HepG2 (cell line): ENCODE results near the gene TGM2. TPM values are rescaled to one million over a fixed set of nuclear protein-coding genes. Genes with fewer than 3 reads are reported as not detected.

Experiments
- ATAD3A ChIP-seq: sonication (generic); formaldehyde crosslinking; IDR thresholded peaks from 2 replicates; pipeline ENCODE4 v1.4.0; 2020; ENCODE audit warnings: missing genetic modification reagents
- BORCS8-MEF2B ChIP-seq: sonication (generic); formaldehyde crosslinking; IDR thresholded peaks from 2 replicates; pipeline ENCODE4 v1.8.0; 2022; ENCODE audit warnings: mild to moderate bottlenecking, missing genetic modification reagents
- ETV5 ChIP-seq: IDR thresholded peaks from 2 replicates; pipeline ENCODE4 v1.6.1; 2018; ENCODE audit warnings: missing biosample characterization, missing genetic modification reagents, inconsistent platforms, borderline replicate concordance
- FOXK1 ChIP-seq: sonication (generic); formaldehyde crosslinking; IDR thresholded peaks from 2 replicates; pipeline ENCODE4 v1.4.0; 2020; ENCODE audit warnings: low read depth, missing genetic modification reagents, borderline replicate concordance
- HDAC1 ChIP-seq: sonication (generic); formaldehyde crosslinking; IDR thresholded peaks from 2 replicates; pipeline ENCODE4 v1.5.1; 2020; ENCODE audit warnings: mild to moderate bottlenecking, missing genetic modification reagents
- HNF4A ChIP-seq: sonication (generic); formaldehyde crosslinking; IDR thresholded peaks from 2 replicates; pipeline ENCODE4 v1.4.0; 2020; ENCODE audit warnings: missing genetic modification reagents
- HOXA5 ChIP-seq: sonication (generic); formaldehyde crosslinking; IDR thresholded peaks from 2 replicates; pipeline ENCODE4 v1.4.0; 2020; ENCODE audit warnings: missing genetic modification reagents
- MTA3 ChIP-seq: sonication (generic); formaldehyde crosslinking; IDR thresholded peaks from 2 replicates; pipeline ENCODE4 v1.4.0; 2020; ENCODE audit warnings: missing genetic modification reagents
- MXI1 ChIP-seq: IDR thresholded peaks from 3 replicates; pipeline ENCODE4 v1.6.1; 2012; ENCODE audit warnings: low read depth, low read length, inconsistent platforms, borderline replicate concordance
- NFYC ChIP-seq: IDR thresholded peaks from 2 replicates; pipeline ENCODE4 v1.6.1; 2016; ENCODE audit warnings: missing genetic modification reagents, missing compliant biosample characterization
- ZFP1 ChIP-seq: IDR thresholded peaks from 2 replicates; pipeline ENCODE4 v1.6.1; 2016
- ZNF230 ChIP-seq: sonication (generic); formaldehyde crosslinking; IDR thresholded peaks from 2 replicates; pipeline ENCODE4 v1.4.0; 2020; ENCODE audit warnings: mild to moderate bottlenecking, missing genetic modification reagents
- ZNF562 ChIP-seq: sonication (generic); formaldehyde crosslinking; IDR thresholded peaks from 2 replicates; pipeline ENCODE4 v1.8.0; 2022; ENCODE audit warnings: missing genetic modification reagents, borderline replicate concordance
- ZNF572 ChIP-seq: sonication (generic); formaldehyde crosslinking; IDR thresholded peaks from 2 replicates; pipeline ENCODE4 v1.5.1; 2020; ENCODE audit warnings: mild to moderate bottlenecking, missing genetic modification reagents
- ZNF709 ChIP-seq: sonication (generic); formaldehyde crosslinking; IDR thresholded peaks from 2 replicates; pipeline ENCODE4 v1.5.0; 2020; ENCODE audit warnings: mild to moderate bottlenecking, missing genetic modification reagents
- ZNF879 ChIP-seq: sonication (generic); formaldehyde crosslinking; IDR thresholded peaks from 2 replicates; pipeline ENCODE4 v1.8.1; 2023; ENCODE audit warnings: missing genetic modification reagents
- ZSCAN31 ChIP-seq: sonication (generic); formaldehyde crosslinking; IDR thresholded peaks from 2 replicates; pipeline ENCODE4 v1.5.0; 2020; ENCODE audit warnings: low read depth, mild to moderate bottlenecking, missing genetic modification reagents
- polyA plus RNA-seq, 8 experiments: library from polyadenylated mRNA; depleted of rRNA in 3 of 8; stranded (reverse) in 7 of 8; unstranded in 1 of 8; fragments of >200 nt; fragmentation: Illumina TruSeq in 4 of 8; extraction: Trizol in 4 of 8; gene quantifications; 2 replicates each; pipeline versions ENCODE4 v1.2.1 to v1.2.3, GENCODE V29; 2011 to 2016; ENCODE audit warnings: low read depth in 4 of 8, missing spikeins in 1 of 8, mixed read lengths in 1 of 8; ENCODE audit not compliant: insufficient read depth in 1 of 8
- total RNA-seq, 5 experiments: library from RNA; depleted of rRNA; stranded (reverse); fragments of >200 nt; fragmentation: Illumina TruSeq; extraction: Trizol; gene quantifications; 2 replicates each; pipeline ENCODE4 v1.2.3, GENCODE V29; 2016; ENCODE audit warnings: low read depth in 1 of 5
- TF ChIP-seq, protein P1 (sequence below): IDR thresholded peaks from 2 replicates; pipeline ENCODE4 v1.6.1; 2016; ENCODE audit warnings: low read depth, missing genetic modification reagents, missing compliant biosample characterization
- TF ChIP-seq, protein P2 (sequence below): sonication (generic); formaldehyde crosslinking; IDR thresholded peaks from 2 replicates; pipeline ENCODE4 v1.4.0; 2020; ENCODE audit warnings: missing genetic modification reagents, borderline replicate concordance
- TF ChIP-seq, protein P3 (sequence below): sonication (generic); formaldehyde crosslinking; IDR thresholded peaks from 2 replicates; pipeline ENCODE4 v1.5.0; 2020; ENCODE audit warnings: missing genetic modification reagents, mild to moderate bottlenecking, borderline replicate concordance

The TGM2 gene
- total and polyA plus RNA-seq, 2 of the 13 experiments (the other 11 are each of a cell fraction or from before 2014, with no cell fraction given) = 4.2 to 46.4 TPM

DNA sequence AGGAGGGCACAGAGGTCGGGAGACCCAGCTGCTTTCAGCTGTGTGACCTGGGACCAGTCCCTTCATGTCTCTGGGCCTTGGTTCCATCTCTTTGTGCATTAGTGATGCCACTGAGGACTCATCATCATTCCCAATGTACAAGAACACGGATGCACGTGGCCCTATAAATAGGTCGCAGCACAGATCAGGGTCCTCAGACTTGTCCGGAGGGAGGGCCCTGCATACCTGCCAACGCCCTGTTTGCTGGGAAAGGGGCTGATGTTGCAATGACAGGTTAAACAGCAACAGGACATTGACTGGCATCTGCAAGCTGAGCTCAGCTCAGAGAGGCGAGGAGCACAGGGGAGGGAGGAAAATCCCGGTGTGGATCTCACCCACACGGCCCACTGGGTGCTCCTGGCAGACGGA, 21.8 kb downstream of the TGM2 start (continued):
- TF ChIP-seq, protein P1, sequence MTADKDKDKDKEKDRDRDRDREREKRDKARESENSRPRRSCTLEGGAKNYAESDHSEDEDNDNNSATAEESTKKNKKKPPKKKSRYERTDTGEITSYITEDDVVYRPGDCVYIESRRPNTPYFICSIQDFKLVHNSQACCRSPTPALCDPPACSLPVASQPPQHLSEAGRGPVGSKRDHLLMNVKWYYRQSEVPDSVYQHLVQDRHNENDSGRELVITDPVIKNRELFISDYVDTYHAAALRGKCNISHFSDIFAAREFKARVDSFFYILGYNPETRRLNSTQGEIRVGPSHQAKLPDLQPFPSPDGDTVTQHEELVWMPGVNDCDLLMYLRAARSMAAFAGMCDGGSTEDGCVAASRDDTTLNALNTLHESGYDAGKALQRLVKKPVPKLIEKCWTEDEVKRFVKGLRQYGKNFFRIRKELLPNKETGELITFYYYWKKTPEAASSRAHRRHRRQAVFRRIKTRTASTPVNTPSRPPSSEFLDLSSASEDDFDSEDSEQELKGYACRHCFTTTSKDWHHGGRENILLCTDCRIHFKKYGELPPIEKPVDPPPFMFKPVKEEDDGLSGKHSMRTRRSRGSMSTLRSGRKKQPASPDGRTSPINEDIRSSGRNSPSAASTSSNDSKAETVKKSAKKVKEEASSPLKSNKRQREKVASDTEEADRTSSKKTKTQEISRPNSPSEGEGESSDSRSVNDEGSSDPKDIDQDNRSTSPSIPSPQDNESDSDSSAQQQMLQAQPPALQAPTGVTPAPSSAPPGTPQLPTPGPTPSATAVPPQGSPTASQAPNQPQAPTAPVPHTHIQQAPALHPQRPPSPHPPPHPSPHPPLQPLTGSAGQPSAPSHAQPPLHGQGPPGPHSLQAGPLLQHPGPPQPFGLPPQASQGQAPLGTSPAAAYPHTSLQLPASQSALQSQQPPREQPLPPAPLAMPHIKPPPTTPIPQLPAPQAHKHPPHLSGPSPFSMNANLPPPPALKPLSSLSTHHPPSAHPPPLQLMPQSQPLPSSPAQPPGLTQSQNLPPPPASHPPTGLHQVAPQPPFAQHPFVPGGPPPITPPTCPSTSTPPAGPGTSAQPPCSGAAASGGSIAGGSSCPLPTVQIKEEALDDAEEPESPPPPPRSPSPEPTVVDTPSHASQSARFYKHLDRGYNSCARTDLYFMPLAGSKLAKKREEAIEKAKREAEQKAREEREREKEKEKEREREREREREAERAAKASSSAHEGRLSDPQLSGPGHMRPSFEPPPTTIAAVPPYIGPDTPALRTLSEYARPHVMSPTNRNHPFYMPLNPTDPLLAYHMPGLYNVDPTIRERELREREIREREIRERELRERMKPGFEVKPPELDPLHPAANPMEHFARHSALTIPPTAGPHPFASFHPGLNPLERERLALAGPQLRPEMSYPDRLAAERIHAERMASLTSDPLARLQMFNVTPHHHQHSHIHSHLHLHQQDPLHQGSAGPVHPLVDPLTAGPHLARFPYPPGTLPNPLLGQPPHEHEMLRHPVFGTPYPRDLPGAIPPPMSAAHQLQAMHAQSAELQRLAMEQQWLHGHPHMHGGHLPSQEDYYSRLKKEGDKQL = peak; percentile 95
- TF ChIP-seq ZNF230 (CRISPR knock-in tag) = peak; percentile 84
- TF ChIP-seq ATAD3A (CRISPR knock-in tag) = no peak
- TF ChIP-seq ZFP1 = peak; percentile 97; the same call in 1 of the 2 replicates
- TF ChIP-seq, protein P2, sequence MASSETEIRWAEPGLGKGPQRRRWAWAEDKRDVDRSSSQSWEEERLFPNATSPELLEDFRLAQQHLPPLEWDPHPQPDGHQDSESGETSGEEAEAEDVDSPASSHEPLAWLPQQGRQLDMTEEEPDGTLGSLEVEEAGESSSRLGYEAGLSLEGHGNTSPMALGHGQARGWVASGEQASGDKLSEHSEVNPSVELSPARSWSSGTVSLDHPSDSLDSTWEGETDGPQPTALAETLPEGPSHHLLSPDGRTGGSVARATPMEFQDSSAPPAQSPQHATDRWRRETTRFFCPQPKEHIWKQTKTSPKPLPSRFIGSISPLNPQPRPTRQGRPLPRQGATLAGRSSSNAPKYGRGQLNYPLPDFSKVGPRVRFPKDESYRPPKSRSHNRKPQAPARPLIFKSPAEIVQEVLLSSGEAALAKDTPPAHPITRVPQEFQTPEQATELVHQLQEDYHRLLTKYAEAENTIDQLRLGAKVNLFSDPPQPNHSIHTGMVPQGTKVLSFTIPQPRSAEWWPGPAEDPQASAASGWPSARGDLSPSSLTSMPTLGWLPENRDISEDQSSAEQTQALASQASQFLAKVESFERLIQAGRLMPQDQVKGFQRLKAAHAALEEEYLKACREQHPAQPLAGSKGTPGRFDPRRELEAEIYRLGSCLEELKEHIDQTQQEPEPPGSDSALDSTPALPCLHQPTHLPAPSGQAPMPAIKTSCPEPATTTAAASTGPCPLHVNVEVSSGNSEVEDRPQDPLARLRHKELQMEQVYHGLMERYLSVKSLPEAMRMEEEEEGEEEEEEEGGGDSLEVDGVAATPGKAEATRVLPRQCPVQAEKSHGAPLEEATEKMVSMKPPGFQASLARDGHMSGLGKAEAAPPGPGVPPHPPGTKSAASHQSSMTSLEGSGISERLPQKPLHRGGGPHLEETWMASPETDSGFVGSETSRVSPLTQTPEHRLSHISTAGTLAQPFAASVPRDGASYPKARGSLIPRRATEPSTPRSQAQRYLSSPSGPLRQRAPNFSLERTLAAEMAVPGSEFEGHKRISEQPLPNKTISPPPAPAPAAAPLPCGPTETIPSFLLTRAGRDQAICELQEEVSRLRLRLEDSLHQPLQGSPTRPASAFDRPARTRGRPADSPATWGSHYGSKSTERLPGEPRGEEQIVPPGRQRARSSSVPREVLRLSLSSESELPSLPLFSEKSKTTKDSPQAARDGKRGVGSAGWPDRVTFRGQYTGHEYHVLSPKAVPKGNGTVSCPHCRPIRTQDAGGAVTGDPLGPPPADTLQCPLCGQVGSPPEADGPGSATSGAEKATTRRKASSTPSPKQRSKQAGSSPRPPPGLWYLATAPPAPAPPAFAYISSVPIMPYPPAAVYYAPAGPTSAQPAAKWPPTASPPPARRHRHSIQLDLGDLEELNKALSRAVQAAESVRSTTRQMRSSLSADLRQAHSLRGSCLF (CRISPR knock-in tag) = no peak
- peak; percentile 61; the same call in 1 of the 2 replicates for TF ChIP-seq NFYC (CRISPR knock-in tag)
- TF ChIP-seq HDAC1 (CRISPR knock-in tag) = peak; percentile 99
- TF ChIP-seq ETV5 (CRISPR knock-in tag) = peak; percentile 93
- peak; percentile 94; the same call in 1 of the 2 replicates for TF ChIP-seq HOXA5 (CRISPR knock-in tag)
- TF ChIP-seq ZNF562 (CRISPR knock-in tag) = no peak
- peak; percentile 99 for TF ChIP-seq FOXK1 (CRISPR knock-in tag)
- TF ChIP-seq ZNF879 (CRISPR knock-in tag) = no peak
- no peak for TF ChIP-seq MTA3 (CRISPR knock-in tag)
- TF ChIP-seq, protein P3, sequence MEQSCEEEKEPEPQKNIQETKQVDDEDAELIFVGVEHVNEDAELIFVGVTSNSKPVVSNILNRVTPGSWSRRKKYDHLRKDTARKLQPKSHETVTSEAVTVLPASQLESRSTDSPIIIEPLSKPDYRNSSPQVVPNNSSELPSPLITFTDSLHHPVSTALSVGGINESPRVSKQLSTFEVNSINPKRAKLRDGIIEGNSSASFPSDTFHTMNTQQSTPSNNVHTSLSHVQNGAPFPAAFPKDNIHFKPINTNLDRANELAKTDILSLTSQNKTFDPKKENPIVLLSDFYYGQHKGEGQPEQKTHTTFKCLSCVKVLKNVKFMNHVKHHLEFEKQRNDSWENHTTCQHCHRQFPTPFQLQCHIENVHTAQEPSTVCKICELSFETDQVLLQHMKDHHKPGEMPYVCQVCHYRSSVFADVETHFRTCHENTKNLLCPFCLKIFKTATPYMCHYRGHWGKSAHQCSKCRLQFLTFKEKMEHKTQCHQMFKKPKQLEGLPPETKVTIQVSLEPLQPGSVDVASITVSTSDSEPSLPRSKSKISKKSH (CRISPR knock-in tag) = peak; percentile 51; the same call in 1 of the 2 replicates
- TF ChIP-seq HNF4A (CRISPR knock-in tag) = peak; percentile 92
- peak; percentile 97 for TF ChIP-seq BORCS8-MEF2B
- no peak; the same call in 1 of the 2 replicates for TF ChIP-seq ZSCAN31 (CRISPR knock-in tag)
- TF ChIP-seq ZNF572 (CRISPR knock-in tag) = peak; percentile 82; the same call in 1 of the 2 replicates
- peak; percentile 86; the same call in 1 of the 2 replicates for TF ChIP-seq ZNF709 (CRISPR knock-in tag)
- TF ChIP-seq MXI1 = peak; percentile 80; the same call in 1 of the 3 replicates
